Glomerular visceral epithelial cell (primary cell): ENCODE results near the gene NUCKS1.

Source experiments
- DNase-seq: peaks from one replicate; pipeline ENCODE4 v3.0.0-alpha.2; 2016; ENCODE audit errors: extremely low spot score

Gene NUCKS1

DNA sequence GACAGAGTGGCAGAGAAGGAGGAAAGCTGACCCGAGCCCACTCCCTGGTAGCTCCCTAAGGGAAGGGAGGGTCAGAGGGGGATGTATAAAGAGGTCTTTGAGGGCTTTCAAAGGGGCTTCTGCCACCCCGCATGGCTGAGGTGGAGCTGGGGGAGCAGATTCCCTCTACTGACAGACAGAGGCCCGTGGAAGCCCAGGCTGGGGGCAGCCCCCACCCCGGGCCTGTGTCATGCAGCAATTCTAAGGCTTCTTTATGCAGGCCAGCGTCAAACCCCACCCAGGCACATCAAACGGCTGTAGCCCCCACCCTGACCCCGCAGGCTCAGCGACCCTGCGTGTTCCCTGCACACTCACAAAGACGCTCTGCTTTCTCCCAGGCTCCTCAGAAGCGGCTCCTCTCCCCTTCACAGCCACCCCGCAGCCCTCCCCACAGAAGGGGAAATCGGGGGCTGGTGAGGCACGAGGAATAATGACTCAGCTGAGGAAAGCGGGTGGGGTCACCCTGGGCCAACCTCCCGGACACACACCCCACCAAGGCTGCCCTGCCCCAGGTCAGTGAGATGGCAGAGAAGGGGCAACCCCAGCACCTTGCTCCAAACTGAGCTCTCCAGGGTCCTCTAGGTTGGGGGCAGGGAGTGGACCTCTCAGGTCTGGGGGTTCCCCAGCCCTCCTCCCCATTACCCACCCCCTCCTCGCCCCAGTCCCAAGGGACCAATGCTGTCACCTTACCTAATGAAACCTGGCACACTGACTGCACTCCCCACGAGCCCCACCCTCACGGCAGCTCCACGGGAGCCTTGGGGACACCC is 80.4 kb downstream of the NUCKS1 start:
- DNase-seq: no peak

DNA sequence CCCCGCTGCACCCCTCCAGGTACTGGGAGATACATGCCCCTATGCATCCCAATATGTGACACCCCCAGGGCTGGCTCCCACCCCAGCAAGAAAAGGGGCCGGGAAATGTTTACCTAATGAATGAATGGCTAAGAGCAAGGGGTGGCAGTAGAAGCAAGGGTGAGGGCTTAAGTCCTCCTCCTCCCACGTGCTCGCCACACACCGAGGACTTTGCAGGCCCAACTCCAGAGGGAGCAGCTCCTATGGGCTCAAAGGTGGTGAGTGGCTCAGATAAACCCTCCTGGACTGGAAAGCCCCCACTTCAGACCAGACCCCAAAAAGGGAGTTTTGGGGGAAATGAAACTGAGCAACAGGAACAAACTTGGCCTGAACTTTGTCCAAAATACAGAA is 81.0 kb downstream of the NUCKS1 start:
- DNase-seq: no peak

DNA sequence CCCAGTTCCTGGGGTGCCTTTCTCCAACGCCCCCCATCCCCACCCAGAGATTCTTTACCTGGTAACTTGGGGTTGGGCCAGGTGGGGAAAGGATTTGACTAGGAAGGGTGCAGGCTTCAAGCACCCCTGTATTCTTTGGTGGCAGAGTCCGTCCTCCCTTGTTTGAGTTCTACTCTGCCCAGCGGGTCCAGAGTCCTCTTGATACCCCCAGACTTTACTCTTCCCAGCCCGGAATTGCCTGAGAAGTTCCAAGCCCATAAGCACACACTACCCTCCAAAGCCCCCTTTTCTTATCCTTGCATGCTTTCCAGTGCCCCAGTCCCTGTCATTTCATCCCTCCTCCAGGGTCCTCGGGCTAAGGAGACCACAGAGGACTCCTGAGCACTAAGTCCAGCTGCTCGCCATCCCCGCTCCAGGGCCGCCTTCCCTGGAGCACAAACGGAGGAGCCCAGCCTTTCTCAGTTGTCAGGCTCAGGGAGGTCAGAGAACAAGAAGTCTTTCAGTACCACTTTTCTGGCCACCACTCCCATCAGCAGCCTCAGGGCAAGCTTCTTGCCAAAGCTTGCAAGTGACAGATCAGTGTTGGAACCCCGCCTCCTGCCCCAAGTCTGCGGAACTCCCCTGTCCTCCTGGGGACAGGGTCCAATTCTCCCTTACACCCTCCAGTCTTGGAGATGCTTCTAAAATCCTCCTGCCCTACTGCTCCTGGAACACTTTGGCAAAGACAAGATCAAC is 81.9 kb downstream of the NUCKS1 start:
- no peak for DNase-seq

DNA sequence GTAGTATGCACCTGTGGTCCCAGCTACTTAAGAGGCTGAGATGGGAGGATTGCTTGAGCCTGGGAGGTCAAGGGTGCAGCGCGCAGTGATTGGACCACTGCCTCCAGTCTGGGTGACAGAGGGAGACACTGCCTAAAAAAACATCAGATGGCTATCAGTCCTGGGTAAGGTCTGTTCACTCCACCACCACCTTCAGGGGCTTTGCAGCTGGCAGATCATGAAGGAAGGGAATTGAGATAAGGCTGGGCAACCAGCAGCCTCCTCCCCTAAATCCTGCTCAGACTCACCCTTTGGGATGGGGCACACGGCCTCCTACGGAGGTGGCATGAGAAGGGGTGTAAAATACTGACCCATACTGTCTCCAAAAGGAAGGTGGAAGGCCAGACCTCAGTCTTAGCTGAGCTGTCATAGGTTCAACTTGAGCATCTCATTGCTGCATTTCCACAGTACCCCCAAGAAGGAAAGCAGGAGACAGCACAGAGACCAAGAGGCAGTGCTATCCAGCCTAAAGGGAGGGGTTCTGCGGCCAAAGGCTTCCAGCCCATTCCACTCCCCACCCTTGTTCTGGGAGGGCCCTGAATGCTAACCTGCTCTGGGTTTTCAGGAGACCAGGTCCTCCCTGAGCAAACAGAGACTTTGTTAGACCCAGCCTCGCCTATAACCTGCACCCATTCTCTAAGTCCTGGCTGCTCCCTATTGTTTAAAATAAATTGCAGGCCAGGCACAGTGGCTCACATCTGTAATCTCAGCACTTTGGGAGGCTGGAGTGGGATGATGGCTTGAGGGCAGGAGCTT is 83.4 kb downstream of the NUCKS1 start:
- DNase-seq: no peak

DNA sequence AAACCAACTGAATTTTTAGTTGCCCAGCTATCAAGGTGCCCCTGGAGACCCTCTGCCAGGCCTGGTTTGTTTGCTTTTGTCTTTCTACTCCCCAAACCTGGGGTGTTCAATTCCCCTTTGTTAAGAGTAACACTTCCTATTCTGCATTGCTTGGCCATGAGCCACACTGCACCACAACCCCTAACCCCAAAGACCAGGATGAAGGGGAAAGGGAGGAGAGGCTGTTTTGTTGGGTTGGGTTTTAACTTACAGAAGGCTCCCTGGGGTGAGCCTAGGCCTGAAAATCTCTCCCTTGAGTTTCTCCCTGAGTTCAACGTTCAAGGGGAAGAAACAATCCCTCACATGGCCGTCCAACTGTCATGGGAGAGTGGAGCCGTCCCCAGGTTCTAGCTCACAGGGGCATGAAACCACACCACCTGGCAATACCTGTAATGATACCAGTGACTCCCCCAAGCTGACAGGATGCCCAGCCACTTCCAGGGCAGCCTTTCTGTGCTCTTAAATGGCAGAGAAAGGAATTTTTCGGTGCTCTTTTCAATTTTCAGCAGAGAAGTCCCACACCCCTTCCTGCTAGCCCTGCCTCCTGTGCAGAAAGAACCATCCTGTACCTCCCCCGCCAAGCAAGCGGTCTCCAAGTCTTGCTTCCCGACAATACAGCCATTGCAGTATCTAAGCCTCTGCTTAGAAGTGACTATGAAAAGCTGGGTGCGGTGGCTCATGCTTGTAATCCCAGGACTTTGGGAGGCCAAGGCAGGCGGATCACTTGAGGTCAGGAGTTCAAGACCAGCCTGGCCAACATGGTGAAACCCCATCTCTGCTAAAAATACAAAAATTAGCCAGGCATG is 84.6 kb downstream of the NUCKS1 start:
- DNase-seq: peak; percentile 15

DNA sequence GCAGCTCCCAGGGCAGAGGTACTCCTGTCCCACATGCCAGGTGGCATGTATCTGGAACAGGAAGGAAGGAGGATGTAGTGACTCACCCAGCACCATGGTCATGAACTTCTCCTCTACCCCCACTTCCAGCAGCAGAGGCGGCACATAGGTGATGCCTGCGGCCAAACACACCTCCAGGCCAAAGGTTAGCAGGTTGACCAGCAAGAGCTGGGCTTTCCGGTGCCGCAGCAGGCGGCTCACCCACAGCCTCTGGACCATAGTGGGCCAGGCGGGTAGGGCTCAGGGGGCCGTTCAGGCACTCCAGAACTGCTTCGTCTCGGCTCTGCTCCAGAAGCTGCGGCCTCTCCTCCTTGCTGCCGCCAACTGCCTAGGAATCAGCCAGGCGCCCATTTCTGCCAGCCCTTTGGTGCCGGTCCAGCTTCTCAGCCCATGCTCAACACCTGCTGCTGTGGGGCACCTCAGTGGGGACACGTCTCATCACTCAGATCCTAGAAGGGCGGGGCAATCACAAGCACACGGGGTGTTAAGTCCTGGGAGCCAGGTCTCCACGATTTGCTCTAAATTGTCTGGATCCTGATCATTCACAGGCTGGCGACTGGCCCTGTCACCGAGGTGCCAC is 85.5 kb downstream of the NUCKS1 start:
- peak; percentile 48 for DNase-seq

DNA sequence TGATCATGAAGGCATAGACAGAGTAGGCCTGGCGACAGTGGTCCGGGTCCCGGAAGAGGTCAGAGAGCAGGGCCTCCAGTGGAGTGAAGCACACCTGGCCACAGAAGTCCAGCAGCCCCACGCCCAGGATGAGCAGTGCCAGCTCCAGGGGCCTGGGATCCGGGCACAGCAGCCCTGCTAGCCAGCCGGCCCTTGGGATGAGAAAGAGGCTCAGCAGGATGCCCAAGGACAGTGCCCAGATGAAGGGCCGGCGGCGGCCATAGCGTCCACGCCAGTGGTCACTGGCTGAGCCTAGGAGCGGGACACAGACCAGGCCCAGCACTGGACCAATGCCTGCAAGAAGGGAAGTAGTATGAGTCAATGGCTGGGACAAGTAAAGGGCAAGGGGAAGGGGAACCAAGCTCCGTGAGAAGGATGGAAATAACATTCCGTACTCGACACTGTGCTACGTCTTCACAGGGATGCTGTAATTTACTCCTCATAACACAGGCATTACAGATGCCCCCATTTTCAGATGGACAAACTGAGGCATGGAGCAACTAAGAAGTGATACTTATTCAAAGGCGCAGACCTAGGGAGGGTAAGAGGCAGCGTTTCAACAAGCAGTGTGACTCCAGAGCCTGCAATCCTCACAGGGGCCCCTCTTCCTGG is 86.6 kb downstream of the NUCKS1 start:
- DNase-seq: no peak
